Measurements from ENCODE around the gene CNNM2.
A peak's percentile ranks its signal among the peaks of the same experiment; 100 is the strongest.

CNNM2 gene

DNA sequence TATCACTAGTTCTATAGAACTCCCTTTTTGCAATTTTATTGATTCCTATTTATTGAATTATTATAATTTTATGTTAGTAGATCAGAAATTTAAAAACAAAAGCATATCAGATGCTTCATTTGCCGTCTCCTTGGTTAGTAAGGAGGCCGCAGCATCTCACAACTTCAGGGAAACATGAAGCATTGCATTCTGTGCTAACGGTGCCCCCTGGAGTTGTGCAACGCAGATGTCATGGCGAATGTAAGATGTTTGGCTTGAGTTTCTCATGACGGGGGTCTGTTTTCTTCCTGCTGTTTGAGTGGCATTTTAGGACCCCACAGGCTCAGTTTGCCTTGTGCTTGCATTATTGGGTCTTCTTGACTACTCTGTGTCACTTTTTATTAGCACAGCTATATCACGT is 124.8 kb downstream of the CNNM2 start:
- no peak for TF ChIP-seq CTCF (IDR thresholded peaks at IDR 0.05)
- no peak for DNase-seq
- intact Hi-C loops (cut with DNase I; ENCODE audit: low total_unique reads) = no loop called here
- Histone ChIP-seq H3K27ac (peak overlapping the region; percentile 10 to 76), H3K4me3 (no peak overlapping the region), H3K4me1 (peaks cover 0 to 90% (median 53%) of the 10 kb centered on the region in 4 donors), H3K27me3 (no peaks in the 10 kb centered on the region), H3K36me3 (no peaks in the 10 kb centered on the region), H3K9me3 (no peaks in the 10 kb centered on the region)

- DNase-seq = no peak
- H3K27me3 ChIP-seq = no peaks in the 10 kb centered on the region
- H3K4me1 ChIP-seq = peaks cover 0 to 69% (median 38%) of the 10 kb centered on the region in 4 donors
- TF ChIP-seq CTCF (IDR thresholded peaks at IDR 0.05) = no peak
- no peaks in the 10 kb centered on the region for H3K9me3 ChIP-seq
- intact Hi-C loops (cut with DNase I; ENCODE audit: low total_unique reads) = no loop called here
- H3K4me3 ChIP-seq = peak overlapping the region; percentile 15 to 33
- peak overlapping the region; percentile 68 to 76 for H3K27ac ChIP-seq
- no peaks in the 10 kb centered on the region for H3K36me3 ChIP-seq
These were observed 126.9 kb downstream of the CNNM2 start for GRCh38 chr10:103044942-103045489.

DNA sequence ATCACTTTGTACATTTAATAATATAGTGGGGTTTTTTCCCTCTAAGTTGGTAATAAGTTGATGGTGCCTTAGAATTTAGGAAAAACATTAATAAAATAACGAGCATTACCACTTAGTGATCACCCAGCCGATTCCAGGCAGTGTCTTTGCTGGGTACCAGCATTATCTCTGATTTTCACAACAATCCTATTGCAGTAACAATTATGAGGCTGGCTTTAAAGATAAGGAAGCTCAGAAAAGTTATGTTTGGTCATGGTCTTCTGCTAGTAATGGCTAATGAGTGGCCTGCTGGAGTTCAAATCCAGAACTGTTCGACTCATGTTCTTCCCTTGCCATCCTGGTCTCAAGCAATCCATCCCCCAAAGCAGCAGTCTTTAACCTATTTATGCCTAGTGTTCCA is 127.9 kb downstream of the CNNM2 start:
- DNase-seq = no peak
- intact Hi-C loops (cut with DNase I; ENCODE audit: low total_unique reads) = no loop called here
- H3K27me3 ChIP-seq = no peaks in the 10 kb centered on the region
- no peak for TF ChIP-seq CTCF (IDR thresholded peaks at IDR 0.05)
- no peaks in the 10 kb centered on the region for H3K36me3 ChIP-seq
- peaks cover 0 to 60% (median 36%) of the 10 kb centered on the region in 4 donors for H3K4me1 ChIP-seq
- peak overlapping the region; percentile 68 to 76 for H3K27ac ChIP-seq
- H3K9me3 ChIP-seq = no peaks in the 10 kb centered on the region
- no peak overlapping the region for H3K4me3 ChIP-seq

DNA sequence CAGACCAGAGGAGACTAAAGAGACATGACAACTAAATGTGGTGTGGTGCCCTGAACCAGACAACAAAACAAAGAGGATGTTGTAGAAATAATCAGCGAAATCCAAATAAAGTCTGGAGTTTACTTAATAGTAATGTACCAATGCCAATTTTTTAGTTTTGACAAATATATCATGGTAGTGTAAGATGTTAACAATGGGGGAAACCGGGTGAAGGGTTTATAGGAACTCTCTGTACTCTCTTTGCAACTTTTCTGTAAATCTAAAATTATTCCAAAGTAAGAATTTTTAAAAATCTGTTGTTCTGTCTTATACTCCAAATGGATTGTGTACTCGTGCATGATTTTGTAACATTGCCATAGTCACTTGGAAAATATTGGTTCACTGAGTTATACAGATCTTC is 129.3 kb downstream of the CNNM2 start:
- no peak for TF ChIP-seq CTCF (IDR thresholded peaks at IDR 0.05)
- intact Hi-C loops (cut with DNase I; ENCODE audit: low total_unique reads) = no loop called here
- H3K4me3 ChIP-seq = no peak overlapping the region
- H3K36me3 ChIP-seq = no peaks in the 10 kb centered on the region
- H3K27me3 ChIP-seq = no peaks in the 10 kb centered on the region
- H3K9me3 ChIP-seq = no peaks in the 10 kb centered on the region
- peak overlapping the region in 1 of 2 donors; percentile 76 for H3K27ac ChIP-seq
- H3K4me1 ChIP-seq = peaks cover 0 to 46% (median 25%) of the 10 kb centered on the region in 4 donors
- DNase-seq = no peak

DNA sequence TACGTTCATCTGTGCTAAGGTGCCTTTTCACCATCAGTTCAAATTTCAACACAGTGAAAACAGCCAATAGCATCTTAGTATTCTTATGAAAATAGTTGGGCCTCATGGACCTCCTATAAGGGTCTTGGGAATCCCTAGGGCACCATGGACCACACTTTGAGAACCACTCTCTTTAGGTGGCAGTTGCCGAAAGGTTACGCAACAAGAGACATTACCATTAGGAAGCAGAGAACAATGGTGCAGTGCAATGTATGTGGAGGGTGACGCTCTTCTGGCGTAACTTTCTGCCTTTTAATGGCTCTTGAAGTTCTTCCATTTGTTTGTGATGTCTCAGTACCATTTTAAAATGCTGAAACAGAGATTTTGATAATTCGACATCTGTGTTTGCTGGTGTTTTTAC is 131.1 kb downstream of the CNNM2 start:
- DNase-seq = no peak
- TF ChIP-seq CTCF (IDR thresholded peaks at IDR 0.05) = no peak
- Histone ChIP-seq H3K9me3 (no peaks in the 10 kb centered on the region), H3K4me3 (no peak overlapping the region), H3K27ac (no peak overlapping the region), H3K4me1 (peaks cover 0 to 38% (median 26%) of the 10 kb centered on the region in 4 donors), H3K36me3 (no peaks in the 10 kb centered on the region), H3K27me3 (no peaks in the 10 kb centered on the region)
- intact Hi-C loops (cut with DNase I; ENCODE audit: low total_unique reads) = no loop called here
